DND-41 (cell line): Measurements from ENCODE around the gene SERP2.

Experiments
- ATAC-seq: fragments of 200-7000 bp; cut with Tn5 transposase; 3 replicates; pipeline ENCODE4 v1.9.1; 2021; ENCODE audit warnings: low read depth; ENCODE audit not compliant: insufficient read depth
- DNase-seq: peaks from one replicate; pipeline ENCODE4 v3.0.0-alpha.2; 2020
- H2AFZ ChIP-seq: 2 replicates; pipeline ENCODE4 v1.6.0; 2012; ENCODE audit warnings: low read depth, low read length
- H3K27ac ChIP-seq: 2 replicates; pipeline ENCODE4 v1.5.1; 2012; ENCODE audit warnings: low read length, inconsistent platforms
- H3K27me3 ChIP-seq: fragments of 200-600 bp; sonication (generic); 2 replicates; pipeline ENCODE4 v1.6.0; 2012; ENCODE audit warnings: low read length, mild to moderate bottlenecking, inconsistent platforms; ENCODE audit not compliant: insufficient read depth, poor library complexity
- H3K36me3 ChIP-seq: 2 replicates; pipeline ENCODE4 v1.5.1; 2012; ENCODE audit warnings: low read length, inconsistent platforms; ENCODE audit not compliant: insufficient read depth
- H3K4me1 ChIP-seq: 2 replicates; pipeline ENCODE4 v1.5.1; 2012; ENCODE audit warnings: mild to moderate bottlenecking, low read length; ENCODE audit not compliant: insufficient read depth
- H3K4me2 ChIP-seq: 2 replicates; pipeline ENCODE4 v1.6.0; 2012; ENCODE audit warnings: mild to moderate bottlenecking, moderate library complexity, low read length, inconsistent platforms; ENCODE audit not compliant: insufficient read depth
- H3K4me3 ChIP-seq, 2 experiments: fragments of 200-600 bp in 1 of 2; shearing (Covaris generic) in 1 of 2; 2 replicates each; pipeline ENCODE4 v1.5.1; 2012 to 2016; ENCODE audit warnings: inconsistent platforms in 2 of 2, low read length in 2 of 2, mild to moderate bottlenecking in 2 of 2, low read depth in 1 of 2, moderate library complexity in 1 of 2
- H3K79me2 ChIP-seq: 2 replicates; pipeline ENCODE4 v1.6.0; 2012; ENCODE audit warnings: low read length, inconsistent platforms; ENCODE audit not compliant: insufficient read depth
- H3K9ac ChIP-seq: 2 replicates; pipeline ENCODE4 v1.6.0; 2012; ENCODE audit warnings: low read depth, mild to moderate bottlenecking, inconsistent platforms, low read length, moderate library complexity
- H3K9me3 ChIP-seq: 2 replicates; pipeline ENCODE4 v1.5.1; 2012; ENCODE audit warnings: low read length, moderate library complexity, mild to moderate bottlenecking, inconsistent platforms; ENCODE audit not compliant: insufficient read depth, severe bottlenecking
- H4K20me1 ChIP-seq: 2 replicates; pipeline ENCODE4 v1.6.0; 2012; ENCODE audit warnings: low read length; ENCODE audit not compliant: insufficient read depth
- EZH2 ChIP-seq: IDR thresholded peaks from 3 replicates; pipeline ENCODE4 v1.6.1; 2012; ENCODE audit warnings: borderline replicate concordance, low read depth, mild to moderate bottlenecking, moderate library complexity, low read length, inconsistent platforms; ENCODE audit not compliant: severe bottlenecking
- TF ChIP-seq, protein P1 (sequence below): IDR thresholded peaks from 2 replicates; pipeline ENCODE4 v1.5.1; 2012; ENCODE audit warnings: borderline replicate concordance, low read length, moderate library complexity, mild to moderate bottlenecking; ENCODE audit not compliant: poor library complexity, severe bottlenecking; ENCODE audit errors: extremely low read depth

SERP2 gene

DNA sequence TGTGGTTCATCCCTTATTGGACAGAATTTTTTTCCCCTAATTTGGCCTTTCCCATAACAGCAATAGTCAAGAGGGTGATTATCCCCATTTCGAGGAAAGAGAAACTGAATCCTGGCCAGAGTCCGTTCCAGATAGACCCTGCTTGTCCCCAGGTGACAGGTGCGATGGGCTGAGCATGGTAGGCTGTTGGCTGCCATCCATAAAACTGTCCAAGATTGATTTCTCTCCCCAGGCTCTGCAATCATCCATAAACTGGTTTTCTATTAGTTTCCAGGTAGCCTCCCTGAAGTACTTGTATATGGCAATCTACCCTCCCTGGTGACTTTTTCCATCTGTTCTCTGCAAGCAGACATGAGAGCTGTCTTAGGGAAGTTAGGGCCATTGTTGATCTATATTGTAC lies 25.4 kb downstream of the SERP2 start:
- Histone ChIP-seq H4K20me1 (no peaks in the 10 kb centered on the region), H3K9me3 (no peaks in the 10 kb centered on the region), H3K4me2 (no peak overlapping the region), H3K27me3 (no peaks in the 10 kb centered on the region), H3K79me2 (no peaks in the 10 kb centered on the region), H2AFZ (no peak overlapping the region), H3K4me3 (no peak overlapping the region), H3K4me1 (no peaks in the 10 kb centered on the region), H3K36me3 (no peaks in the 10 kb centered on the region), H3K9ac (no peak overlapping the region), H3K27ac (no peak overlapping the region)
- ATAC-seq (no peak), DNase-seq (no peak)
- TF ChIP-seq, protein P1, sequence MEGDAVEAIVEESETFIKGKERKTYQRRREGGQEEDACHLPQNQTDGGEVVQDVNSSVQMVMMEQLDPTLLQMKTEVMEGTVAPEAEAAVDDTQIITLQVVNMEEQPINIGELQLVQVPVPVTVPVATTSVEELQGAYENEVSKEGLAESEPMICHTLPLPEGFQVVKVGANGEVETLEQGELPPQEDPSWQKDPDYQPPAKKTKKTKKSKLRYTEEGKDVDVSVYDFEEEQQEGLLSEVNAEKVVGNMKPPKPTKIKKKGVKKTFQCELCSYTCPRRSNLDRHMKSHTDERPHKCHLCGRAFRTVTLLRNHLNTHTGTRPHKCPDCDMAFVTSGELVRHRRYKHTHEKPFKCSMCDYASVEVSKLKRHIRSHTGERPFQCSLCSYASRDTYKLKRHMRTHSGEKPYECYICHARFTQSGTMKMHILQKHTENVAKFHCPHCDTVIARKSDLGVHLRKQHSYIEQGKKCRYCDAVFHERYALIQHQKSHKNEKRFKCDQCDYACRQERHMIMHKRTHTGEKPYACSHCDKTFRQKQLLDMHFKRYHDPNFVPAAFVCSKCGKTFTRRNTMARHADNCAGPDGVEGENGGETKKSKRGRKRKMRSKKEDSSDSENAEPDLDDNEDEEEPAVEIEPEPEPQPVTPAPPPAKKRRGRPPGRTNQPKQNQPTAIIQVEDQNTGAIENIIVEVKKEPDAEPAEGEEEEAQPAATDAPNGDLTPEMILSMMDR, result no peak
- no peak for TF ChIP-seq EZH2

DNA sequence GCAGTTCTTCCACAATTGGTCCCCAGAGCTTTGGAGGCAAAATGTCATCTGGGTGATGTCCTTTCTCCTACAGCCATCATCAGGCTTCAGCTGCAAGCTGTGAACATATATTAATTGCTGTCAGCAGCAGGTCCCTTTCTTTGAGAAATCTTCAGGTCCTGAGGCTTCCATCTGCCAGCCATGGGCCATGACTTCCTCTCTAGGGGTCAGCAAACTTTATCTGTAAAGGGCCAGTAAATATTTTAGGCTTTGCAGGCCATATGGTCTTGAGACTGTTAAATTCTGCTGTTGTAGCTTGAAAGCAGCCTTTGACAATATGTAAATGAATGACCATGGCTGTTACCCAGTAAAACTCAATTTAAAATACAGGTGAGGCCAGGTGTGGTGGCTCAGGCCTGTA lies 27.1 kb downstream of the SERP2 start:
- H2AFZ ChIP-seq, result no peak overlapping the region
- ATAC-seq (no peak), DNase-seq (no peak)
- no peaks in the 10 kb centered on the region for H3K9me3 ChIP-seq
- H3K4me1 ChIP-seq, result no peaks in the 10 kb centered on the region
- H3K9ac ChIP-seq, result no peak overlapping the region
- no peak overlapping the region for H3K4me3 ChIP-seq
- no peaks in the 10 kb centered on the region for H3K79me2 ChIP-seq
- no peaks in the 10 kb centered on the region for H3K27me3 ChIP-seq
- H4K20me1 ChIP-seq, result no peaks in the 10 kb centered on the region
- H3K4me2 ChIP-seq, result no peak overlapping the region
- no peak overlapping the region for H3K27ac ChIP-seq
- TF ChIP-seq EZH2, result no peak
- TF ChIP-seq, protein P1, result no peak
- H3K36me3 ChIP-seq, result no peaks in the 10 kb centered on the region

DNA sequence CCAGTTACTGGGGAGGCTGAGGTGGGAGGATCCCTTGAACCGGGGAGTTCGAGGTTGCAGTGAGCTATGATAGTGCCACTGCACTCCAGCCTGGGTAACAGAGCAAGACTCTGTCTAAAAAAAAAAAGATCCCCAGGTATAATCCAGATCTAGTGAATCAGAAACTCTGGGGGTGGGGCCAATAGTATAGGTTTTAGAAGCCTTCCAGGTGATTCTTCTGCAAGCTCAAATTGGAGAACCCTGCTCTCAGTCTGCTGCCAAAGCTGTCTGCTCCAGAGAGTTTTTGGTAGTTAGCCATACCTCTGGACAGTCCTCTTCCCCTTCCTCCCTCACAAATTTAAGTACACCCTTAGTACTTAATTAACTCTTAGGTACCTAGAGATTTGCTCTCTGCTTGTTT lies 28.0 kb downstream of the SERP2 start:
- no peaks in the 10 kb centered on the region for H3K27me3 ChIP-seq
- ATAC-seq (no peak), DNase-seq (no peak)
- H4K20me1 ChIP-seq, result no peaks in the 10 kb centered on the region
- no peaks in the 10 kb centered on the region for H3K4me1 ChIP-seq
- TF ChIP-seq EZH2, result no peak
- TF ChIP-seq, protein P1, result no peak
- no peaks in the 10 kb centered on the region for H3K79me2 ChIP-seq
- no peak overlapping the region for H3K9ac ChIP-seq
- H3K4me3 ChIP-seq, result no peak overlapping the region
- H3K27ac ChIP-seq, result no peak overlapping the region
- no peaks in the 10 kb centered on the region for H3K36me3 ChIP-seq
- H2AFZ ChIP-seq, result no peak overlapping the region
- no peak overlapping the region for H3K4me2 ChIP-seq
- H3K9me3 ChIP-seq, result no peaks in the 10 kb centered on the region

DNA sequence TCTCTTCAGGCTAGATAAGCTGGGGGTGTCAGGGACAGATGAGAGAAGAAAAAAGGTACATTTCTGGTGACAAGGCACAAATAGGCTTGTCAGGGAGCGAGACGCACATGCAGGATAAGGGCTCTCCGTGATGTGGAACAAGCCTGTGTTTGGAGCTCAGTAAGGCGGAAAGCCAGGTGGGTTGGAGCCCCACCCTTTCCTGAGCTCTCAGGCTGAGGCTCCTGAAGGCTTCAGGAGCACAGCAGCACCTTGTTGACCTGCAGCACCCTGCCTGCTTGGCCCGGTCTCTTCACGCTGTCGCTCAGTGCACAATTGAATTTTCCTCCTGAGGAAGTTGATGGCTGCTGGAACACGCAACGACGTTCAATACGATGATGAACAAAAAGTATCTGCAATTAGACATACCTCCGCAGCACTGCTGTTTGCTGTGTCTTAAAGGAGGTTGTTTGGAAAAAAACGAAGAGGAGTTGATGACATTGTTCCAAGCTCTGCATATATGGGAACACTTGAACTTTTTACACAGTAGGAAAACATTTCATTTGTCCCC lies 29.3 kb downstream of the SERP2 start:
- H3K4me3 ChIP-seq, result no peak overlapping the region
- no peak overlapping the region for H2AFZ ChIP-seq
- H3K9ac ChIP-seq, result no peak overlapping the region
- no peaks in the 10 kb centered on the region for H4K20me1 ChIP-seq
- no peaks in the 10 kb centered on the region for H3K79me2 ChIP-seq
- no peaks in the 10 kb centered on the region for H3K36me3 ChIP-seq
- H3K27me3 ChIP-seq, result no peaks in the 10 kb centered on the region
- TF ChIP-seq, protein P1, result no peak
- TF ChIP-seq EZH2, result no peak
- H3K9me3 ChIP-seq, result no peaks in the 10 kb centered on the region
- no peak overlapping the region for H3K4me2 ChIP-seq
- no peak for ATAC-seq
- no peak overlapping the region for H3K27ac ChIP-seq
- no peaks in the 10 kb centered on the region for H3K4me1 ChIP-seq
- DNase-seq, result no peak
